PC-3 (cell line): ENCODE results near the gene SLC6A3. TPM values are rescaled to one million over a fixed set of nuclear protein-coding genes. Genes with fewer than 3 reads are reported as not detected.
A peak's percentile ranks its signal among the peaks of the same experiment; 100 is the strongest.

Experiments used
- ATAC-seq: fragments of 200-7000 bp; cut with Tn5 transposase; 2 replicates; pipeline ENCODE4 v1.9.1; 2020; ENCODE audit warnings: mild to moderate bottlenecking, moderate library complexity
- BruUV-seq: library from RNA; stranded (reverse); fragments of 400-500 nt; replicated peaks from 2 replicates; lab custom pipeline; 2021; lab: Mats Ljungman, UMichigan
- CTCF ChIA-PET: fragments of 300-600 bp; sonication (Branson Sonifier 250); formaldehyde crosslinking; loops from one replicate; lab custom pipeline; 2022; ENCODE audit warnings: antibody characterized with exemption; lab: Charles Lee
- POLR2A ChIA-PET: fragments of 300-600 bp; sonication (Branson Sonifier 250); formaldehyde crosslinking; loops from one replicate; lab custom pipeline; 2022; ENCODE audit warnings: antibody characterized with exemption; ENCODE audit not compliant: unreplicated experiment; lab: Charles Lee
- DNase-seq: peaks from one replicate; pipeline ENCODE4 v3.0.0-alpha.2; 2015
- H2AFZ ChIP-seq: fragments of 300-600 bp; sonication (generic); 2 replicates; pipeline ENCODE4 v1.6.0; 2016; ENCODE audit warnings: antibody characterized with exemption, low read length
- H3F3A ChIP-seq: fragments of 300-600 bp; sonication (generic); one replicate; pipeline ENCODE4 v1.6.0; 2017; ENCODE audit warnings: antibody characterized with exemption, low read length, control low read depth, mild to moderate bottlenecking; ENCODE audit not compliant: unreplicated experiment
- H3K27ac ChIP-seq: fragments of 300-600 bp; sonication (generic); 2 replicates; pipeline ENCODE4 v1.5.1; 2016; ENCODE audit warnings: mild to moderate bottlenecking, low read length
- H3K27me3 ChIP-seq: fragments of 300-600 bp; sonication (generic); 2 replicates; pipeline ENCODE4 v1.6.1; 2016; ENCODE audit warnings: low read length, mixed read lengths
- H3K36me3 ChIP-seq: fragments of 300-600 bp; sonication (generic); 2 replicates; pipeline ENCODE4 v1.6.1; 2016; ENCODE audit warnings: low read depth, mixed run types, low read length, mixed read lengths
- H3K4me1 ChIP-seq: fragments of 300-600 bp; sonication (generic); 2 replicates; pipeline ENCODE4 v1.5.1; 2016; ENCODE audit warnings: low read length; ENCODE audit not compliant: insufficient read depth
- H3K4me2 ChIP-seq: fragments of 300-600 bp; sonication (generic); 2 replicates; pipeline ENCODE4 v1.6.0; 2016; ENCODE audit warnings: low read length
- H3K4me3 ChIP-seq: fragments of 300-600 bp; sonication (generic); 2 replicates; pipeline ENCODE4 v1.5.1; 2016; ENCODE audit warnings: mild to moderate bottlenecking, low read length, mixed read lengths
- H3K79me2 ChIP-seq: fragments of 300-600 bp; sonication (generic); 2 replicates; pipeline ENCODE4 v1.6.1; 2017; ENCODE audit warnings: low read length, mixed read lengths
- H3K9ac ChIP-seq: fragments of 300-600 bp; sonication (generic); 2 replicates; pipeline ENCODE4 v1.6.0; 2016; ENCODE audit warnings: mild to moderate bottlenecking, low read length
- H3K9me2 ChIP-seq: fragments of 300-600 bp; sonication (generic); replicated peaks from 2 replicates; pipeline ENCODE4 v1.6.1; 2016; ENCODE audit warnings: mixed run types, low read length, mixed read lengths
- H3K9me3 ChIP-seq: fragments of 300-600 bp; sonication (generic); 2 replicates; pipeline ENCODE4 v1.6.1; 2016; ENCODE audit warnings: low read length, mixed read lengths
- H4K20me1 ChIP-seq: fragments of 300-600 bp; sonication (generic); 2 replicates; pipeline ENCODE4 v1.6.1; 2016; ENCODE audit warnings: low read length, mixed read lengths
- EZH2 ChIP-seq: fragments of 300-600 bp; sonication (generic); IDR thresholded peaks from one replicate; pipeline ENCODE4 v1.6.1; 2017; ENCODE audit warnings: antibody characterized with exemption, mild to moderate bottlenecking, low read length; ENCODE audit not compliant: unreplicated experiment
- EZH2phosphoT487 ChIP-seq: fragments of 300-600 bp; sonication (generic); IDR thresholded peaks from 2 replicates; pipeline ENCODE4 v1.6.1; 2018; ENCODE audit warnings: mild to moderate bottlenecking, antibody characterized with exemption, low read length, borderline replicate concordance
- intact Hi-C: fragments of 100-400 bp; cut with micrococcal nuclease; formaldehyde crosslinking; loops from 2 replicates; pipeline ENCODE4 v1.9.0; 2023
- total RNA-seq: library from RNA; depleted of rRNA; stranded (reverse); fragments of >200 nt; gene quantifications from 2 replicates; pipeline ENCODE4 v1.2.3, GENCODE V29; 2014
- TF ChIP-seq, protein P1 (sequence below): fragments of 300-600 bp; sonication (generic); conservative IDR thresholded peaks from 2 replicates; pipeline ENCODE4 v1.5.1; 2017; ENCODE audit warnings: antibody characterized with exemption, low read depth, mild to moderate bottlenecking, low read length

The SLC6A3 gene
- total RNA-seq, 1 experiment from 2014 or later = not detected

DNA sequence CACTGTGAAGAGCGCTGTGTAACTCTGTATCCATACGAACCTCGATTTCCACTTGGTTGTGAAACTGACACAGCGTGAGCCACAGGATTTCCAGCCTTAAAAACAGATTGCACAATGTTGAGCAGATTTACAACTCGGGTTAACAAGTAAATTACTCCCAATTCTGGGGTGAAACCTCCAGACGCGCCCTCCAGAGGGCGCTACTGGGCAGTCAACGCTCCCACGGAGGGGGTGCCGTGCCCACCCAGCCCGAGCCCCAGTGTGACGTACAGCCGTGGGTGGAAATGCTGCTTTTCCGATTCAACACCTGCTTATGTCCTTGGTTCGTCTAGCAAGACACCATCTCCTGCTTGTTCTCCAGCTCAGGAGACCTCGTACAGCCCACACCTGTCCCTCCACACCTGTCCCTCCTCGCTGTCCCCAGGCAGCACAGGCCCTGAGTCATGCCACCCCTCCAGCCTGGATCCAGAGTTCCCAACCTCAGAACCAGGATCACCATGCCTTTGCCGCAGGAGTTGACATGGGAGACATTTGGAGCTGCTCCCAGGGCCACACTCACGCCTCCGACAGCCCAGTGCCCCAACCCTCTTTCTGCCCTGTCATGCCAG is 34.4 kb upstream of the SLC6A3 start:
- TF ChIP-seq, protein P1, sequence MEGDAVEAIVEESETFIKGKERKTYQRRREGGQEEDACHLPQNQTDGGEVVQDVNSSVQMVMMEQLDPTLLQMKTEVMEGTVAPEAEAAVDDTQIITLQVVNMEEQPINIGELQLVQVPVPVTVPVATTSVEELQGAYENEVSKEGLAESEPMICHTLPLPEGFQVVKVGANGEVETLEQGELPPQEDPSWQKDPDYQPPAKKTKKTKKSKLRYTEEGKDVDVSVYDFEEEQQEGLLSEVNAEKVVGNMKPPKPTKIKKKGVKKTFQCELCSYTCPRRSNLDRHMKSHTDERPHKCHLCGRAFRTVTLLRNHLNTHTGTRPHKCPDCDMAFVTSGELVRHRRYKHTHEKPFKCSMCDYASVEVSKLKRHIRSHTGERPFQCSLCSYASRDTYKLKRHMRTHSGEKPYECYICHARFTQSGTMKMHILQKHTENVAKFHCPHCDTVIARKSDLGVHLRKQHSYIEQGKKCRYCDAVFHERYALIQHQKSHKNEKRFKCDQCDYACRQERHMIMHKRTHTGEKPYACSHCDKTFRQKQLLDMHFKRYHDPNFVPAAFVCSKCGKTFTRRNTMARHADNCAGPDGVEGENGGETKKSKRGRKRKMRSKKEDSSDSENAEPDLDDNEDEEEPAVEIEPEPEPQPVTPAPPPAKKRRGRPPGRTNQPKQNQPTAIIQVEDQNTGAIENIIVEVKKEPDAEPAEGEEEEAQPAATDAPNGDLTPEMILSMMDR = peak; percentile 78
- no peak for TF ChIP-seq EZH2
- no peak for TF ChIP-seq EZH2phosphoT487

DNA sequence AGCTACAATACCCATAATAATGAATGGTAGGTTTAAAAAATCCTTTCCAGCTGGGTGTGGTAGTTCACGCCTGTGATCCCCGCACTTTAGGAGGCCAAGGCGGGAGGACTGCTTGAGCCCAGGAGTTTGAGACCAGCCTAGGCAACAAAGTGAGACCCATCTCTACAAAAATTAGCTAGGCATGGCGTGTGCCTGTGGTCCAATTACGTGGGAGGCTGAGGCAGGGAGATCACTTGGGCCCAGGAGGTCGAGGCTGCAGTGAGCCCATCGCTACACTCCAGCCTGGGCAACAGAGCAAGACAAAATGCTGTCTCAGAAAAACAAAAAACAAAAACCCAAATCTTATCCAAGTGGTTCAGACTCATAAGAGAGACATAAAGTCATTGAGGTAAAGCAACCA is 33.8 kb upstream of the SLC6A3 start:
- no peak overlapping the region for H3K9ac ChIP-seq
- H3K4me2 ChIP-seq = no peak overlapping the region
- POLR2A ChIA-PET = no interaction called here
- intact Hi-C loops = loop anchor here (5.0 kb wide), 1 partner anchor 163 kb away; no protein-coding TSS in a partner anchor
- no peak overlapping the region for H2AFZ ChIP-seq
- no peaks in the 10 kb centered on the region for H3K9me2 ChIP-seq
- no peak for DNase-seq
- H3K36me3 ChIP-seq = peaks cover 49% of the 10 kb centered on the region
- no peaks in the 10 kb centered on the region for H3K4me1 ChIP-seq
- ATAC-seq = no peak
- no peaks in the 10 kb centered on the region for H3K27me3 ChIP-seq
- H3F3A ChIP-seq = no peaks in the 10 kb centered on the region
- H3K79me2 ChIP-seq = no peaks in the 10 kb centered on the region
- H3K4me3 ChIP-seq = no peak overlapping the region
- H4K20me1 ChIP-seq = no peaks in the 10 kb centered on the region
- TF ChIP-seq, protein P1 = no peak
- TF ChIP-seq EZH2phosphoT487 = no peak
- TF ChIP-seq EZH2 = no peak
- no TSS peak for BruUV-seq
- no peak overlapping the region for H3K27ac ChIP-seq
- CTCF ChIA-PET = interaction anchor here (0.5 kb wide), 1 partner anchor 38 kb away, joined by 6 read pairs; no protein-coding TSS in a partner anchor
- H3K9me3 ChIP-seq = no peaks in the 10 kb centered on the region

More for the DNA sequence above, 34.4 kb upstream of the SLC6A3 start:
- no peaks in the 10 kb centered on the region for H4K20me1 ChIP-seq
- peak; percentile 35 for DNase-seq
- H3K27me3 ChIP-seq = no peaks in the 10 kb centered on the region
- H3K27ac ChIP-seq = no peak overlapping the region
- intact Hi-C loops = loop anchor here (5.0 kb wide), 1 partner anchor 163 kb away; no protein-coding TSS in a partner anchor
- no peaks in the 10 kb centered on the region for H3F3A ChIP-seq
- no peak overlapping the region for H3K4me3 ChIP-seq
- H3K9me3 ChIP-seq = no peaks in the 10 kb centered on the region
- no peaks in the 10 kb centered on the region for H3K79me2 ChIP-seq
- POLR2A ChIA-PET = no interaction called here
- no peaks in the 10 kb centered on the region for H3K9me2 ChIP-seq
- CTCF ChIA-PET = interaction anchor here (0.5 kb wide), 1 partner anchor 37 kb away, joined by 6 read pairs; no protein-coding TSS in a partner anchor
- H2AFZ ChIP-seq = no peak overlapping the region
- no TSS peak for BruUV-seq
- no peak overlapping the region for H3K4me2 ChIP-seq
- H3K36me3 ChIP-seq = peaks cover 44% of the 10 kb centered on the region
- no peaks in the 10 kb centered on the region for H3K4me1 ChIP-seq
- peak; percentile 25; the same call in 1 of the 2 replicates for ATAC-seq
- H3K9ac ChIP-seq = no peak overlapping the region
